GM12865 (cell line): ENCODE results near the gene HERC3.

Experiments used
- DNase-seq: peaks from one replicate; pipeline ENCODE4 v3.0.0; 2010; ENCODE audit warnings: low read depth
- H3K4me3 ChIP-seq: 2 replicates; pipeline ENCODE4 v1.5.1; 2011; ENCODE audit warnings: mild to moderate bottlenecking, low read depth, low read length, control low read depth
- TF ChIP-seq, protein P1 (sequence below): IDR thresholded peaks from 2 replicates; pipeline ENCODE4 v1.5.1; 2011; ENCODE audit warnings: low read length, control low read depth, low read depth, inconsistent platforms; ENCODE audit not compliant: insufficient read depth; ENCODE audit errors: missing control alignments

HERC3 gene

GRCh38 chr4:88728146-88728545, 135.9 kb downstream of the HERC3 start:
- no peak for DNase-seq
- TF ChIP-seq, protein P1, sequence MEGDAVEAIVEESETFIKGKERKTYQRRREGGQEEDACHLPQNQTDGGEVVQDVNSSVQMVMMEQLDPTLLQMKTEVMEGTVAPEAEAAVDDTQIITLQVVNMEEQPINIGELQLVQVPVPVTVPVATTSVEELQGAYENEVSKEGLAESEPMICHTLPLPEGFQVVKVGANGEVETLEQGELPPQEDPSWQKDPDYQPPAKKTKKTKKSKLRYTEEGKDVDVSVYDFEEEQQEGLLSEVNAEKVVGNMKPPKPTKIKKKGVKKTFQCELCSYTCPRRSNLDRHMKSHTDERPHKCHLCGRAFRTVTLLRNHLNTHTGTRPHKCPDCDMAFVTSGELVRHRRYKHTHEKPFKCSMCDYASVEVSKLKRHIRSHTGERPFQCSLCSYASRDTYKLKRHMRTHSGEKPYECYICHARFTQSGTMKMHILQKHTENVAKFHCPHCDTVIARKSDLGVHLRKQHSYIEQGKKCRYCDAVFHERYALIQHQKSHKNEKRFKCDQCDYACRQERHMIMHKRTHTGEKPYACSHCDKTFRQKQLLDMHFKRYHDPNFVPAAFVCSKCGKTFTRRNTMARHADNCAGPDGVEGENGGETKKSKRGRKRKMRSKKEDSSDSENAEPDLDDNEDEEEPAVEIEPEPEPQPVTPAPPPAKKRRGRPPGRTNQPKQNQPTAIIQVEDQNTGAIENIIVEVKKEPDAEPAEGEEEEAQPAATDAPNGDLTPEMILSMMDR = no peak
- no peak overlapping the region for H3K4me3 ChIP-seq

DNA sequence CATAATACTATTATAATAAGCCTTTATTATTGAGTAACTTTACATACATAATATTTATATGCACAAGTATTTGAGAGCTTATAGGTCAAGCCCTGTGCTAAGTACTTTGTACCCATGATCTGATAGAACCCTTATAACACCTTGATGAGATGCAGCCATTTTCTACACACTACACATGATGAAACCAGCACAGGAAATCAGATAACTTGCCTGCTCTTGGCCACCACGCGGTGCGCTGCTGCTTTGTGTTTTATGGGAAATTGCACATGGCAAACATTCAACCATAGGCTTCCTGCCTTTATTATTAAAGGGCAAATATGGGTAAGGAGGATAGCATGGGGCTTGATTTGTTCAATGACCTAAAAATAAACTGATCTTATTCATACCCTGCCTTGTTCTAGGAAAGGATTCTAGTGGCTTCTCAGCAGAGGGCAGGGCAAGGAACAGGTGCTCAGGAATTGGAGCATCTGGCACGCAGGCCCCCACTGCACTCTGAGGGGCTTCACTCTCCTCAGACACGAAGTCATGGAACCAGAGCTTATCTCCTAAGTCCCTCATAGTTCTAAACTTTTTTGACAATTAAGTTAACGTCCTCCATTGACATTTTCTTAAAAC, 137.0 kb downstream of the HERC3 start:
- TF ChIP-seq, protein P1 = no peak
- DNase-seq = no peak

DNA sequence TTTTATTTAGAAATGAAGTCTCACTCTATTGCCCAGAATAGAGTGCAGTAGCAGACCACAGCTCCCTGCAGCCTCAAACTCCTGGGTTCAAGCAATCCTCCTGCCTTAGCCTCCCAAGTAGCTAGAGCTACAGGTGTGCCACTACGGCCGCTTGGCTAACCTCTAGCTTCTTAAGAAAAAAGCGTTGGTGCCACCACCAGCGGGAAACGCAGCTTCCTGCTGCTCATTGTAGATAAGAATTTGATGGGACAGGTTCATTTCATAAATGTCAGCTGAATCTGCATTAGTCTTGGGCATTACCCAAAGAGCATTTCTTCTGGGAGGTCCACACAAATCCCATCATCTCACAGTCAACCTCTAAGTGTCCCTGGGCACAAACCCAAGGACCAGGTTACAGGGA, 138.5 kb downstream of the HERC3 start:
- DNase-seq = no peak
- TF ChIP-seq, protein P1 = no peak
- no peak overlapping the region for H3K4me3 ChIP-seq

More for the DNA sequence above, 137.0 kb downstream of the HERC3 start:
- H3K4me3 ChIP-seq = no peak overlapping the region

- no peak overlapping the region for H3K4me3 ChIP-seq
- no peak for DNase-seq
- TF ChIP-seq, protein P1 = no peak
These were observed 139.1 kb downstream of the HERC3 start for GRCh38 chr4:88731381-88731780.

DNA sequence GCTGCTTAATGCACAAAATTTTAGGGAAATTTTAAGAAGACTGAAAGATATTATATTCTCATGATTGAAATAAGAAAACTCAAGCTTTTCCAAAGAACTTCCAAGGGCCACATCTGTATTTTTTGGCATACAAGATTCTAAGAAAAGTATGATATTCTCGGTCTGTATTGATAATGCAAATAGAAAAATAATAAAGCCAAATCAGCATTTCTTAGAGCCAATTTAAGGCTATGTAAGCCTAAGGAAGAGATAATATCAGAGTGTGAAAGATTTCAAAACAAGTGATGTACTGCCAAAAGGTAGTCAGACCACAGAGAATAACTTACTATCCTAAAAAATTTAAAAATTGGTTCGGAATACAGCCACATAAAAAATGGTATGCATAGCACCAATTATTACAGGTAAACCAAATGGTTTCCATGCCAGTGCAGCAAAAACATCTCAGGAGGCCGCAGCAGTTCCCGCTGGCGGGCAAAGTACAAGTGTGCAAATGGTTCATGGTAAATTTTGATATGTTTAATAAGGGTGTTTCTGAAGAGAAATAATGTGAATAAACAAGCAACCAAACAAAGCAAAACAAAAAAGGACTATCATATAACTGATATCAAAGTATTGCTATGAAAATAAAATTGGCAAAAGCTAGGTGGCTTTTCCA, 140.6 kb downstream of the HERC3 start:
- no peak for DNase-seq
- TF ChIP-seq, protein P1 = no peak

DNA sequence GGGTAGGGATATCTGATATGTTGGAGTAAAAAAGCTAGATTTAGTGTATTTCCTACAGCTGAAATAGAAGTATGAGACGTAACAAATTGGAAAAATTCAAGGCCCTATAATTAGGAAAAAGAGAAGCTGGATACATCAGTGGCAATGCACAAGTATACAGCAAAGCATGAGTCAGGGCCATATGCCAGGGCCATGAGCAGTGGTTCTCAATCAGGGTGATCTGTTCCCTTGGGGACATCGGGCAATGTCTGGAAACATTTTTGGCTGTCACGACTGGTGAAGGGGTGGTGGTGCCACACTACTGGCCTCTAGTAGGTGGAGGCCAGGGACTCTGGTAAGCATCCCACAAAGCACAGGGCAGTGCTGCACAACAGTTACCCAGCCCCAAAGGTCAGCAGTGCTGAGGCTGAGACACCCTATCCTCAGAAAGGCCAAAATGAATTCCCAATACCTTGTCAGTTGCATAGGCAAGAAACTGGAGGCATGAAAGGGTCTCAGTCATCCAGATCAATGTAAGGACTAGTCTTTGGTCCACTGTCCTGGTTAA, 142.2 kb downstream of the HERC3 start:
- TF ChIP-seq, protein P1 = no peak
- no peak for DNase-seq
- no peak overlapping the region for H3K4me3 ChIP-seq

More for the DNA sequence above, 140.6 kb downstream of the HERC3 start:
- H3K4me3 ChIP-seq = no peak overlapping the region
